Muscle layer of duodenum (tissue), 2 donors: ENCODE results near the gene VDAC2.
A peak's percentile ranks its signal among the peaks of the same experiment; 100 is the strongest.
"Not testable (repeated sequence)": the region's sequence is repeated elsewhere in the genome, so short reads cannot be mapped to it uniquely, and the experiment has no call there.

Experiments used
- H3K27ac ChIP-seq: one replicate; pipeline ENCODE4 v1.7.0; 2013; ENCODE audit warnings: mild to moderate bottlenecking, low read length
- H3K27me3 ChIP-seq: one replicate; pipeline ENCODE4 v1.7.0; 2013; ENCODE audit warnings: low read depth, mild to moderate bottlenecking, control low read depth, low read length
- H3K36me3 ChIP-seq, 2 donors: one replicate each; pipeline ENCODE4 v1.7.0; 2013; ENCODE audit warnings: low read length in 2 of 2, control low read depth in 1 of 2, mild to moderate bottlenecking in 1 of 2; ENCODE audit not compliant: insufficient read depth in 2 of 2, control insufficient read depth in 1 of 2
- H3K4me1 ChIP-seq, 2 donors: one replicate each; pipeline ENCODE4 v1.7.0; 2013; ENCODE audit warnings: low read length in 2 of 2, mild to moderate bottlenecking in 2 of 2, control low read depth in 1 of 2, moderate library complexity in 1 of 2; ENCODE audit not compliant: insufficient read depth in 2 of 2, control insufficient read depth in 1 of 2
- H3K4me3 ChIP-seq, 2 donors: one replicate each; pipeline ENCODE4 v1.7.0; 2013; ENCODE audit warnings: low read length in 2 of 2, low read depth in 1 of 2, mild to moderate bottlenecking in 1 of 2
- H3K9me3 ChIP-seq, 2 donors: one replicate each; pipeline ENCODE4 v1.7.0; 2013; ENCODE audit warnings: low read length in 2 of 2, control low read depth in 1 of 2, mild to moderate bottlenecking in 1 of 2; ENCODE audit not compliant: control insufficient read depth in 1 of 2
- donor health status: healthy.

Gene VDAC2

DNA sequence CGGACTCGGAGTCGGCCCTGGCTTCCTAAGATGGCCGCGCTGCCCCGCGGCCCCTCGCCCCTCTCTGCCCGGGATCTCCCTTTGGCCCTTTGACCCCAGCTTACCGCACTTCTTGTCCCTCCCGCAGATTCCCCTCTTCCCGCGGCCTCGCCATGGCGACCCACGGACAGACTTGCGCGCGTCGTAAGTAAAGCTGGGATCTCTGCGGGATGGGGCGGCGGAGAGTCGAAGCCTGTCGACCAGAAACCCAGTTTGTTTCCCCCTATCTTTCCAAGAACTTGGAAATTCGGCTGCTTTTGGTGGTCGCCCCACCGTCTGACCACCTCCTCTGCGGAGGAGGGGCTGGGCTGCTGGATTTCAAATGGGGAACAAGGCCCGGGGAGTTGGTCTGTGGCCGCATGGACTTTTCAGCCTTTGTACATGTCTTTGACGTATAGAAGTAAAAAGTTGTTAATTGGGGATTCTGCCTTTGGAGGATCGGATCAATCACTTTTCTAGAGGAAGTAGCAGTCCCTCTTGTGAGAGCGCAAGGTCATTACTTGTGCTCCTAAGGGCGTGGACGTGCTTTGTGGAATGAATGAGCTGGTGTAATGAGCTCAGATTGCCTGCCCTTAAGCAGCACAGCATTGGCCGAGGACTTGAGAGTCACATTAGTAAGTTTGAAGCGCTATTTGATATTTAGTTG lies 553 bp downstream of the VDAC2 start:
- H3K36me3 ChIP-seq, result peaks cover 9 to 39% of the 10 kb centered on the region in 2 donors
- no peaks in the 10 kb centered on the region for H3K9me3 ChIP-seq
- H3K4me3 ChIP-seq, result peak overlapping the region; percentile 82 to 95
- peaks cover 6 to 25% of the 10 kb centered on the region in 2 donors for H3K4me1 ChIP-seq
- H3K27ac ChIP-seq, result peak overlapping the region; percentile 99
- H3K27me3 ChIP-seq, result no peaks in the 10 kb centered on the region

DNA sequence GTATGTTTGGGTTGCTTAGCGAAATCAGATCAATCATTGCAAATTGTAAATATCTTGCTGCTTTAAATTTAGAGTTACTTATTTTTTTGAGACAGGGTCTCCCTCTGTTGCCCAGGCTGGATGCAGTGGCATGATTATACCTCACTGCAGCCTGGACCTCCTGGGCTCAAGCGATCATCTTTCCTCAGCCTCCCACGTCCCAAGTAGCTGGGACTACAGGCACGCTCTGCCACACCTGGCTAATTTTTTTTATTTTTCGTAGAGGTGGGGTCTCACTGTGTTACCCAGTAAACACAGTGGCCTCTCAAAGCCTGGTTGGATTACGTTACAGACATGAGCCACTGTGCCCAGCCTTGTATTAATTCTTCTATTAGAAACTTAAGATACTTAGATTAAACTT lies 1.7 kb downstream of the VDAC2 start:
- Histone ChIP-seq H3K4me3 (peak overlapping the region; percentile 82 to 95), H3K36me3 (peaks cover 21 to 51% of the 10 kb centered on the region in 2 donors), H3K9me3 (no peaks in the 10 kb centered on the region), H3K4me1 (peaks cover 6 to 33% of the 10 kb centered on the region in 2 donors), H3K27me3 (no peaks in the 10 kb centered on the region), H3K27ac (peak overlapping the region; percentile 99)

DNA sequence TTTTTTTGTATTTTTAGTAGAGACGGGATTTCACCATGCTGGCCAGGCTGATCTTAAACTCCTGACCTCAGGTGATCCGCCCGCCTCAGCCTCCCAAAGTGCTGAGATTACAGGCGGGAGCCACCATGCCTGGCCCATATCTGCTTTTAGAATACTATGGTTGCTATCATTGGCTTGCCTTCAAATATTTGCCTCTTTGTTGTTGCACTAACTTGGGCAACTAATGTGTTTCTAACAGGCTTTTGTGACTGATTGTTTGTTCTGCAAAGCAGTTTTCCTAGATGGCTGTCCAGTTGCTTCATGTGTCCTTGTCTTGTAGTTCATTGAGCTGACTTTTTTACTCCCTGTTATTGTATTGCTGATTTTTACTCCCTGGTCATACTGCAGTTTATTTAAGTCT lies 9.7 kb downstream of the VDAC2 start:
- H3K9me3 ChIP-seq, result no peaks in the 10 kb centered on the region
- peaks cover 68 to 79% of the 10 kb centered on the region in 2 donors for H3K36me3 ChIP-seq
- H3K27me3 ChIP-seq, result no peaks in the 10 kb centered on the region
- no peak overlapping the region for H3K4me3 ChIP-seq
- peaks cover 18 to 32% of the 10 kb centered on the region in 2 donors for H3K4me1 ChIP-seq
- no peak overlapping the region for H3K27ac ChIP-seq

DNA sequence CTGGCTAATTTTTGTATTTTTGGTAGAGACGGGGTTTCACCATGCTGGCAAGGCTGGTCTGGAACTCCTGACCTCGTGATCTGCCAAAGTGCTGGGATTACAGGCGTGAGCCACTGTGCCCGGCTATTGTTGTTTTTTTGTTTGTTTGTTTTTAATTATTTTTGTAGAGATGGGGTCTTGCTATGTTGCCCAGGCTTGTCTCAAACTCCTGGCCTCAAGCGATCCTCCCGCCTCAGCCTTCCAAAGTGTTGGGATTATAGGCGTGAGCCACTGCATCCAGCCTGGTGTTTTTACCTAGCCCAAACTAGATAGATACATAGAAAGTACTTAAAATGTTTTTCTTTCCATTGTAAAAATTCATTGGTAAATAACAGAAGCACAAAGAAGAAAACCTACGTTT lies 10.9 kb downstream of the VDAC2 start:
- not testable (repeated sequence) for H3K27ac ChIP-seq, H3K4me3 ChIP-seq, H3K27me3 ChIP-seq, H3K9me3 ChIP-seq
- peaks cover 66 to 74% of the 10 kb centered on the region in 2 donors for H3K36me3 ChIP-seq
- H3K4me1 ChIP-seq, result peaks cover 18 to 39% of the 10 kb centered on the region in 2 donors

DNA sequence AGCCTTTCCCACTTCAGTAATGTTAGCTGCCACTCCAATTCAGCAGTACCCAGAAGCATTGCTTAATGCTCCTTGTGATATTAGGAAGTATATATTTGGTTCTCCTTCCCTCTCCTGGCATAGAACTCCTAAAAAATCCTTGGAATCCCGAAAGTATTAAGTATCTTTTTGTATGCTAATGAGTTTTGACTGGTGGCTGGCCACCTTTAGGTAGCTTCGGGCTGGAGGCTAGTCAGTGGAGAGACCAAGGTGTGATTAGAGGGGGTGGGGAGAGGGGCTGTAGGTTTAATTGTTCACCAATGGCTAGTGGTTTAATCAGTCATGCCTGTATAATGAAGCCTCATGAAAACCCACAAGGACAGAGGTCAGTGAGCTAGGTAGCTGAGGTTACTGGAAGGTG lies 12.9 kb downstream of the VDAC2 start:
- Histone ChIP-seq H3K27me3 (no peaks in the 10 kb centered on the region), H3K4me1 (peaks cover 24 to 48% of the 10 kb centered on the region in 2 donors), H3K4me3 (no peak overlapping the region), H3K27ac (peak overlapping the region; percentile 69), H3K36me3 (peaks cover 57 to 68% of the 10 kb centered on the region in 2 donors), H3K9me3 (no peaks in the 10 kb centered on the region)

DNA sequence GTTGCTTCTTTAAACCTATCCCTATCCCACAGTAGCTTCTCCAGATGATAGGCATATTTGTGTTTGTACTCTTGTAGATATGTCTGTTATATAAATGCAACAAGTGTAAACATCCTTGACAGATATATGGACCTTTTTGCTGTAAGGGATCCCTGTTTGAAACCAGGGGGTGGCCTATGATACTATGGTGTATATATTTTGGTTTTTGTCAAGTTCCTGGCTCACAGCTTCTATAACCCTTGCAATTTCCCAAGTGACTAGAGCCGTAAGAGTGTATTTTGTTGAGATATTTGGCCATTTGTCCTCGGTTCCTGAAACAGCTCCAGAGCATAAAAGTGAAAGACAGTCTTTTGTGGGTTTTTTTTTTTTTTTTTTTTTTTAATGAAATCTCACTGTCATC lies 15.5 kb downstream of the VDAC2 start:
- H3K4me1 ChIP-seq, result peaks cover 24 to 56% of the 10 kb centered on the region in 2 donors
- no peaks in the 10 kb centered on the region for H3K27me3 ChIP-seq
- peaks cover 47 to 67% of the 10 kb centered on the region in 2 donors for H3K36me3 ChIP-seq
- no peaks in the 10 kb centered on the region for H3K9me3 ChIP-seq
- peak overlapping the region in 1 of 2 donors; percentile 28 for H3K4me3 ChIP-seq
- H3K27ac ChIP-seq, result peak overlapping the region; percentile 71

DNA sequence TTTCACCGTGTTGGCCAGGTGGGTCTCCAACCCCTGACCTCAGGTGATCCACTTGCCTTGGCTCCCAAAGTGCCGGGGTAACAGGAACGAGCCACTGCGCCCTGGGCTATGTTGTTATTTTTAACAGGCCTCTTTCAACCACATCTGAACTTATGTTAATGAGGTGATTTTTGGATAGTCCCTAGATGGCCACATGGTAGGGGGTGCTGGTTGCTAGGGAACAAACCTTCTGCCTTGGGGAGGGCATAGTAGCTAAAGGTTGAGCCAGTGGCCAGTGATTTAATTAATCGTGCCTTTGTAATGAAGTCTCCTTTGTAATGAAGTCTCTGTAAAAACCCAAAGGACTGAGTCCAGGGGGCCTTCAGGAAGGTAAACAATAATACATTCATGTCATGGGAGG lies 16.1 kb downstream of the VDAC2 start:
- Histone ChIP-seq H3K36me3 (peaks cover 52 to 69% of the 10 kb centered on the region in 2 donors), H3K4me1 (peaks cover 24 to 56% of the 10 kb centered on the region in 2 donors), H3K27me3 (no peaks in the 10 kb centered on the region), H3K4me3 (peak overlapping the region in 1 of 2 donors; percentile 28), H3K27ac (peak overlapping the region; percentile 46), H3K9me3 (no peaks in the 10 kb centered on the region)

DNA sequence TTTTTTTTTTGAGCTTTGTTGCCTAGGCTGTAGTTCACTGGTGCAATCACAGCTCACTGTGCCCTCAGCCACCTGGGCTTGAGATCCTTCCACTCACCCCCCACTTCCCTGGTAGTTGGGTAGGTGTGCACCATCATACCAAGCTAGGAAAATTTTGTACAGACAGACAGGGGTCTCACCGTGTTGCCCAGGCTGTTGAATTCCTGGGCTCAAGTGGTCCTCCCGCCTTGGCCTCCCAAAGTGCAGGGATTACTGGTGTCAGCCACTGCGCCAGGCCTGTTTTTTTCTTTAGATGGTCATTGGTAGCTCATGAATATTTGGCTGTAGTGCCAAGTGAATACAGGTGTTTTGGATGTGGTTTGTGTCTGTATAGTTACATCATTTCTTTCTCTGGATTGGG lies 17.7 kb downstream of the VDAC2 start:
- no peaks in the 10 kb centered on the region for H3K9me3 ChIP-seq
- peaks cover 50 to 65% of the 10 kb centered on the region in 2 donors for H3K36me3 ChIP-seq
- no peak overlapping the region for H3K27ac ChIP-seq
- peaks cover 23 to 51% of the 10 kb centered on the region in 2 donors for H3K4me1 ChIP-seq
- H3K27me3 ChIP-seq, result no peaks in the 10 kb centered on the region
- H3K4me3 ChIP-seq, result no peak overlapping the region

DNA sequence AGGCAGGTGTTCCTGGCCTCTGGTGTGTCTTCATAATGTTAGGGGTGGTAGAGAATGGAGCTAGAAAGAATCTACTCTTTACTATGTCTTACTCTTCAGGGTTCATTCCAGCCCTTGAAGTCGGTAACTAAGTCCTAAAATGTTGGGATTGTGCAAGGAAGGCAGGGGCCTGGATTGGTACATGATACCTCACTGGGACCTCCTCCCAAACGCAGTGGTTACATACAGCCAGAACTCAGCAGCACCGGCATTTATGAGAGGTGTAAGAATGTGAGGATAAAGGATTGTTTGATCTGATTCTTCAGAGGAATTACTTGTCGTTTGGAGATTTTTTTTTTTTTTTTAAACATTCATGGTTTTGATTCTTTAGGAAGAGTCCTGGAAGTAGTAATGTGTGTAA lies 18.2 kb downstream of the VDAC2 start:
- peaks cover 18 to 46% of the 10 kb centered on the region in 2 donors for H3K4me1 ChIP-seq
- no peak overlapping the region for H3K4me3 ChIP-seq
- no peaks in the 10 kb centered on the region for H3K9me3 ChIP-seq
- no peaks in the 10 kb centered on the region for H3K27me3 ChIP-seq
- no peak overlapping the region for H3K27ac ChIP-seq
- peaks cover 48 to 59% of the 10 kb centered on the region in 2 donors for H3K36me3 ChIP-seq

DNA sequence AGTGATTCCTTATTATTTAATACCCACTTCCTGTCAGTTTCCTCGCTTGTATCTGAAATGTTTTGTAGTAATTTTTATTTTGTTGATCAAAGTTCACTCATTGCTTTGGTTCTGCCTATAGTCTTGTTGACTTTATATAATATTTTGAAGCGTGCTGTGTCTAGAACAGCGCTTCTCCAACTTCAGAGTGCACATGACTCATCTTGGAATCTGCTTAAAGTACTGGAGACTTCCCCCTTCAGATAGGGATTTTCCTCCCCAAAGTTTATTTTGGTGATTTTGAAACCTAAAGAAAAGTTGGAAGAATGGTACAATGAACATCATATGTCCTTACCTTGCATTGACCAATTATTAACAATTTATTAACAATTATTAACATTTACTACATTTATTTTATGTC lies 19.4 kb downstream of the VDAC2 start:
- Histone ChIP-seq H3K27me3 (no peaks in the 10 kb centered on the region), H3K36me3 (peaks cover 40 to 48% of the 10 kb centered on the region in 2 donors), H3K9me3 (no peaks in the 10 kb centered on the region), H3K4me3 (no peak overlapping the region), H3K4me1 (peaks cover 10 to 42% of the 10 kb centered on the region in 2 donors), H3K27ac (no peak overlapping the region)

DNA sequence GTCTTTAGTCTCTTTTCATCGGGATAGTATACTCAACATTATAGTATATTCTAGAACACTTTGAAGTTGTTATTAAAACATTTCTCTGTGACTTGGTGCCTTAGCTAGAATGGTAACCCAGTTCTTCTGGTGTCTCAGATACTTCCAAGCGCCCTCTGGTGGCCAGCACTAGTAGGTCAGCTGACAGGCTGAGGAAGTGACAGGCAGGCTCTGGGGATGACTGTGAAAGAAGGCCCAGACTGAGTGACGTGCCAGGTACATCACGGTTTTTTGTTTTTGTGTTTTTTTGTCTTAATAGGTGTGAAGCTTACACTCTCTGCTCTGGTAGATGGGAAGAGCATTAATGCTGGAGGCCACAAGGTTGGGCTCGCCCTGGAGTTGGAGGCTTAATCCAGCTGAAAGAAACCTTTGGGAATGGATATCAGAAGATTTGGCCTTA lies 20.0 kb downstream of the VDAC2 start:
- Histone ChIP-seq H3K4me3 (no peak overlapping the region), H3K27me3 (no peaks in the 10 kb centered on the region), H3K27ac (no peak overlapping the region), H3K4me1 (peaks cover 6 to 40% of the 10 kb centered on the region in 2 donors), H3K9me3 (no peaks in the 10 kb centered on the region), H3K36me3 (peaks cover 40 to 43% of the 10 kb centered on the region in 2 donors)
